ENCODE results near the gene IGFBP4. TPM values are rescaled to one million over a fixed set of nuclear protein-coding genes. Genes with fewer than 3 reads are reported as not detected.
"Not testable (repeated sequence)": the region's sequence is repeated elsewhere in the genome, so short reads cannot be mapped to it uniquely, and the experiment has no call there.

Gene IGFBP4
- total and polyA plus RNA-seq, 4 donors = 197 to 565 (median 215) TPM

DNA sequence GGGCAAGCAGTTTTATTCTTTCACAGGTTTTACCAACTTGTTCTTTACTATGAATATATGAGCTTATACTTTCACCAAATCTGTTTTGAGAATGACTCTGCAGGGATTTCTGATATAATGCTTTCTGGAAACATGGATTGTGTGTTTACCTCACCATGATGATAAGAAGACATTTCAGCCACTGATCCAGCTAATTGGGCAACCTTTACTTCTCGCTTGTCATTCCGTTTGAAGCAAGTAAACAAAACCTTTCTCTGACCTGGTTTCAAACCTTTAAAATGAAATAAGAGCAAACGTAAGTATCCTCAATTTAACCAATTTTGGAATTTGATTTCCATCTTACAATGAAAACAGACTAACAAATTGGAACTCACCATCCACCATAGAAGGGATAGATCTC is 39.2 kb upstream of the IGFBP4 start:
- no peak overlapping the region for H3K9ac ChIP-seq (ENCODE audit: insufficient read depth in 1 of 2, low read length in 2 of 2)
- peaks cover 0 to 28% (median 6%) of the 10 kb centered on the region in 4 donors for H3K36me3 ChIP-seq (ENCODE audit: control insufficient read depth in 4 of 4, insufficient read depth in 4 of 4, low read length in 4 of 4)
- DNase-seq (no peak), ATAC-seq (ENCODE audit: insufficient read depth, low FRiP score) (no peak)
- H3K27ac ChIP-seq (ENCODE audit: low read depth in 1 of 2, low read length in 1 of 2) = no peak overlapping the region
- TF ChIP-seq, protein P1, sequence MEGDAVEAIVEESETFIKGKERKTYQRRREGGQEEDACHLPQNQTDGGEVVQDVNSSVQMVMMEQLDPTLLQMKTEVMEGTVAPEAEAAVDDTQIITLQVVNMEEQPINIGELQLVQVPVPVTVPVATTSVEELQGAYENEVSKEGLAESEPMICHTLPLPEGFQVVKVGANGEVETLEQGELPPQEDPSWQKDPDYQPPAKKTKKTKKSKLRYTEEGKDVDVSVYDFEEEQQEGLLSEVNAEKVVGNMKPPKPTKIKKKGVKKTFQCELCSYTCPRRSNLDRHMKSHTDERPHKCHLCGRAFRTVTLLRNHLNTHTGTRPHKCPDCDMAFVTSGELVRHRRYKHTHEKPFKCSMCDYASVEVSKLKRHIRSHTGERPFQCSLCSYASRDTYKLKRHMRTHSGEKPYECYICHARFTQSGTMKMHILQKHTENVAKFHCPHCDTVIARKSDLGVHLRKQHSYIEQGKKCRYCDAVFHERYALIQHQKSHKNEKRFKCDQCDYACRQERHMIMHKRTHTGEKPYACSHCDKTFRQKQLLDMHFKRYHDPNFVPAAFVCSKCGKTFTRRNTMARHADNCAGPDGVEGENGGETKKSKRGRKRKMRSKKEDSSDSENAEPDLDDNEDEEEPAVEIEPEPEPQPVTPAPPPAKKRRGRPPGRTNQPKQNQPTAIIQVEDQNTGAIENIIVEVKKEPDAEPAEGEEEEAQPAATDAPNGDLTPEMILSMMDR (IDR thresholded peaks at IDR 0.05; ENCODE audit: control extremely low read depth, extremely low read depth) = no peak
- no peaks in the 10 kb centered on the region for H3K27me3 ChIP-seq (ENCODE audit: control insufficient read depth in 3 of 3, insufficient read depth in 3 of 3, low read length in 2 of 3)
- H3K4me3 ChIP-seq = no peak overlapping the region
- no peaks in the 10 kb centered on the region for H3K9me3 ChIP-seq (ENCODE audit: control insufficient read depth in 4 of 4, insufficient read depth in 3 of 4, low read length in 3 of 4)
- 79 to 86% methylated on average over 3 of the region's 3 CpGs for WGBS, 2 donors
- H3K4me1 ChIP-seq (ENCODE audit: control insufficient read depth in 5 of 5, insufficient read depth in 5 of 5, low read length in 5 of 5) = peaks cover 0 to 1% (median 0%) of the 10 kb centered on the region in 5 donors

DNA sequence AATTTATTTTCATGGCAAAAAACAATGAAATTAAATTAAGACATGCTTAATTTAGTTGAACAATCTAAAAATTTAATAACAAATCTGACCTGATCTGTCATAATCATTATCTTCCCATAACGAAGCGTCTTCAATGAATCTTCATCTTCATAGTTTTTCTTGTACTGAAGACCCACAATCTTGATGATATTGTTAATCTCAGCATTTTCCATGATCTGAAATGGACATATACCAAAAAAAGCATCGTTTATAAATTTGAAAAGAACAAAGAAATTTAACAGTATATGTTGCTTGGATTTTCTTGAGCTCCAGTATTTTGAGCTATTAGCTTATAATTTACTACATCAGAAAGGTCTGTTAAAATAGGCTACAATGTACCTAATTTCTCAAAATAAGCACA is 35.8 kb upstream of the IGFBP4 start:
- Histone ChIP-seq H3K27ac (ENCODE audit: low read depth in 1 of 2, low read length in 1 of 2) (no peak overlapping the region), H3K4me1 (ENCODE audit: control insufficient read depth in 5 of 5, insufficient read depth in 5 of 5, low read length in 5 of 5) (no peaks in the 10 kb centered on the region), H3K36me3 (ENCODE audit: control insufficient read depth in 4 of 4, insufficient read depth in 4 of 4, low read length in 4 of 4) (peaks cover 0 to 16% (median 4%) of the 10 kb centered on the region in 4 donors), H3K27me3 (ENCODE audit: control insufficient read depth in 3 of 3, insufficient read depth in 3 of 3, low read length in 2 of 3) (no peaks in the 10 kb centered on the region), H3K9ac (ENCODE audit: insufficient read depth in 1 of 2, low read length in 2 of 2) (no peak overlapping the region), H3K9me3 (ENCODE audit: control insufficient read depth in 4 of 4, insufficient read depth in 3 of 4, low read length in 3 of 4) (no peaks in the 10 kb centered on the region), H3K4me3 (no peak overlapping the region)
- TF ChIP-seq, protein P1 (IDR thresholded peaks at IDR 0.05; ENCODE audit: control extremely low read depth, extremely low read depth) = no peak
- WGBS, 2 donors = 96 to 98% methylated on average over 3 of the region's 3 CpGs
- DNase-seq (no peak), ATAC-seq (ENCODE audit: insufficient read depth, low FRiP score) (no peak)

DNA sequence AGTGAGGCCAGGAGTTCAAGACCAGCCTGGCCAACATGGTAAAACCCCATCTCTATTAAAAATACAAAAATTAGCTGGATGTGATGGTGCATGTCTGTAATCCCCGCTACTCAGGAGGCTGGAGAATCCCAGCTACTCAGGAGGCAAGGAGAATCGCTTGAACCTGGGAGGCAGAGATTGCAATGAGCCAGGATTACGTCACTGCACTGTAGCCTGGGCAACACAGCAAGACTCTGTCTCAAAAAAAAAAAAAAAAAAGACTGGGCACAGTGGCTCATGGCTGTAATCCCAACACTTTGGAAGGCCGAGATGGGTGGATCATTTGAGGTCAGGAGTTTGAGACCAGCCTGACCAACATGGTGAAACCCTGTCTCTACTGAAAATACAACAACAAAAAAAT is 33.7 kb upstream of the IGFBP4 start:
- H3K27ac ChIP-seq (ENCODE audit: low read depth in 1 of 2, low read length in 1 of 2); H3K4me1 ChIP-seq (ENCODE audit: control insufficient read depth in 5 of 5, insufficient read depth in 5 of 5, low read length in 5 of 5); ATAC-seq (ENCODE audit: insufficient read depth, low FRiP score); H3K9me3 ChIP-seq (ENCODE audit: control insufficient read depth in 4 of 4, insufficient read depth in 3 of 4, low read length in 3 of 4); DNase-seq; H3K4me3 ChIP-seq; H3K27me3 ChIP-seq (ENCODE audit: control insufficient read depth in 3 of 3, insufficient read depth in 3 of 3, low read length in 2 of 3); H3K9ac ChIP-seq (ENCODE audit: insufficient read depth in 1 of 2, low read length in 2 of 2): not testable (repeated sequence)
- 95 to 96% methylated on average over 4 of the region's 4 CpGs for WGBS, 2 donors
- peaks cover 0 to 12% (median 1%) of the 10 kb centered on the region in 4 donors for H3K36me3 ChIP-seq (ENCODE audit: control insufficient read depth in 4 of 4, insufficient read depth in 4 of 4, low read length in 4 of 4)

DNA sequence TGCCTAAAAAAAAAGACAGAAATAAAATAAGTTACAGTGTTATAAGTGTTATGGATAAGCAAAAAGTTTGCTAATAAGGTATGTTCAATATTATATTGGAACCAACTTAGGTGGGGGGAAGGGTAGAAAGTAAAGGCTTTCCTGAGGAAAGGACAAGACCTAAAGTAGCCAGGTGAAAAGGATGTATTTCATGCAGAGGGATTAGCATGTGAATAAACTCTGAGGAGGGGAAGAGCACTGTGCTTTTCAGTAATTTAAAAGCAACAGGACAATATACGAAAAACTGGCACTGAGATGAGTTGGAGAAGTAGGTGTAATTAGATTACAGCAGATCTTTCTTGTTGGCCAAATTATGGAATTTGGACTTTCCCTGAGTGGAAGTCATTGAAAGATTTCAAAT is 33.2 kb upstream of the IGFBP4 start:
- H3K9me3 ChIP-seq (ENCODE audit: control insufficient read depth in 4 of 4, insufficient read depth in 3 of 4, low read length in 3 of 4) = no peaks in the 10 kb centered on the region
- no peak for DNase-seq
- H3K4me3 ChIP-seq = no peak overlapping the region
- H3K27ac ChIP-seq (ENCODE audit: low read depth in 1 of 2, low read length in 1 of 2) = no peak overlapping the region
- H3K9ac ChIP-seq (ENCODE audit: insufficient read depth in 1 of 2, low read length in 2 of 2) = no peak overlapping the region
- H3K27me3 ChIP-seq (ENCODE audit: control insufficient read depth in 3 of 3, insufficient read depth in 3 of 3, low read length in 2 of 3) = no peaks in the 10 kb centered on the region
- 93 to 100% methylated on average over 1 of the region's 1 CpG for WGBS, 2 donors
- peaks cover 0 to 12% (median 1%) of the 10 kb centered on the region in 4 donors for H3K36me3 ChIP-seq (ENCODE audit: control insufficient read depth in 4 of 4, insufficient read depth in 4 of 4, low read length in 4 of 4)
- no peak for ATAC-seq (ENCODE audit: insufficient read depth, low FRiP score)
- H3K4me1 ChIP-seq (ENCODE audit: control insufficient read depth in 5 of 5, insufficient read depth in 5 of 5, low read length in 5 of 5) = peaks cover 0 to under 1% (median 0%) of the 10 kb centered on the region in 5 donors
- TF ChIP-seq, protein P1 (IDR thresholded peaks at IDR 0.05; ENCODE audit: control extremely low read depth, extremely low read depth) = no peak
